ENCODE measurements around the gene AUTS2. TPM values are rescaled to one million over a fixed set of nuclear protein-coding genes. Genes with fewer than 3 reads are reported as not detected.

The AUTS2 gene
- total RNA-seq, 1 experiment from 2014 or later, result 4.6 TPM

- DNase-seq (ENCODE audit: low read depth), result no peak
These were observed 1022.2 kb downstream of the AUTS2 start for GRCh38 chr7:70620333-70621055.

- no peak for DNase-seq (ENCODE audit: low read depth)
These were observed 1023.8 kb downstream of the AUTS2 start for GRCh38 chr7:70621954-70622600.

DNA sequence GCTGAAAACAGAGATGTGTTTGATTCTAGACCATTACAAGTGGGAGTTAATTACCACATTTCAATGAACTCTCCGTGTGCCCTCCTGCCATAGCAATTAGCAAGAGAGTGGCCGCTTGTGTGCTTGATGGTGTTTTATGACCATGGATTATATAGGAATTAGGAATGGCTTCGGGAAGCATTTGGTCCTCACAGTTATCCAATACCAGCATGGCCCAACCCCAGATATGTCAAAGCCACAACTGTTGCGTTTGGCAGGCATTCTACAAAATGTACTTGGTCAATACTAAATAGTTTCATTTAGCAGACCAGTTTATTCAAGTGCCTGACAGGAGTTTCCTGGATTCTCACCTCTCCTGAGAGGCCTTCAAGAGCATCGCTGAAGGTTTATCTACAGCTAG lies 1024.7 kb downstream of the AUTS2 start:
- DNase-seq (ENCODE audit: low read depth), result no peak

- no peak for DNase-seq (ENCODE audit: low read depth)
These were observed 1026.3 kb downstream of the AUTS2 start for GRCh38 chr7:70624500-70625103.

DNA sequence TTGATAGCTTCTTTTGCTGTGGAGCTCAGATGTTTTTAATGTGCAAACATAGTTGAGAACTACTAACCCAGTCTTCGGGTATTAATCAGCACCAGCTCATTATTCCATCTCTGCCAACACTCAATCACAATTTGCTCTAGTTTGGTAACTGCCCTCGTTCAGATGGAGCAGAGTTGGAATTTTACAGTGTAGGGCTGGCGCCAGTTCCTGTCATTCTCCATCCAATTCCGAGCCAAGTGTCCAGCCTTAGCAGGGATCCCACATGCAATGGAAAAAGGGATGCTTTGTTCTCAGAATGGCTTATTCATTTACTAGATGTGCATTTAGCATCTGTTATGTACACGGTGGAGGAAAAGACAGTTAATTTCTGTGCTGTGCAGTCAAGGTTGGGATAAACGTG lies 1029.2 kb downstream of the AUTS2 start:
- no peak for DNase-seq (ENCODE audit: low read depth)

- no peak for DNase-seq (ENCODE audit: low read depth)
These were observed 1032.2 kb downstream of the AUTS2 start for GRCh38 chr7:70630440-70630817.

DNA sequence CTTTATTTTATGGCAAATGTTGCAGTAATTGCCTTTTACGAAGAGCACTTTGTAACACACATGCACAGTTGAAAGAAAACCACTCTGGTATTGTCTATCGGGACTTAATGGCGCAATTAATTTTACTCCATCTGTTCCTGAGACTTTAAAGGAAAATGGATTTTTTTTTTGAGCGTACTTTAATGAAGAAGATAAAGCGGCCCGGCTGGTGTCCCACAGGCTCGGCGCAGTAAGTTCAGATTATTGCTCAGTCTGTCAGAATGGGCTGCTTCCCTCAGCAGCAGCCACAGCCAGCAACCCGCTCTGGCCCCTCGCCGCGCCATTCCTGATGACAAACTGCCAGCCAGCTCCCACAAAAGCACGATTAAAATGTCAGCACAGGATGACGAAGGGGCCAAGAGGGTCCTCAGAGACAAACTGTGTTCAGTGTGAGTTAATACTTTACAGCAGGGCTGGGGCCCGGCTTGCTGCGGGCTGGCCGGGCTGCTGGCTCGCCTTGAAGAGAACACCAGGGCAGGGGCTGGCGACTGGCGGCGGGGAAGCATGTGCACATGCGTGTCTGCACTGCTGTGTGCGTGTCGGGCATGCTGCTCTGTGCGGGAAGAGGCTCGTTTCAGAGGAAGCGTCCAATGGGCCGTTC lies 1032.7 kb downstream of the AUTS2 start:
- no peak for DNase-seq (ENCODE audit: low read depth)

GRCh38 chr7:70631718-70632117 lies 1033.4 kb downstream of the AUTS2 start:
- no peak for DNase-seq (ENCODE audit: low read depth)

GRCh38 chr7:70632400-70632799 lies 1034.1 kb downstream of the AUTS2 start:
- DNase-seq (ENCODE audit: low read depth), result no peak

DNA sequence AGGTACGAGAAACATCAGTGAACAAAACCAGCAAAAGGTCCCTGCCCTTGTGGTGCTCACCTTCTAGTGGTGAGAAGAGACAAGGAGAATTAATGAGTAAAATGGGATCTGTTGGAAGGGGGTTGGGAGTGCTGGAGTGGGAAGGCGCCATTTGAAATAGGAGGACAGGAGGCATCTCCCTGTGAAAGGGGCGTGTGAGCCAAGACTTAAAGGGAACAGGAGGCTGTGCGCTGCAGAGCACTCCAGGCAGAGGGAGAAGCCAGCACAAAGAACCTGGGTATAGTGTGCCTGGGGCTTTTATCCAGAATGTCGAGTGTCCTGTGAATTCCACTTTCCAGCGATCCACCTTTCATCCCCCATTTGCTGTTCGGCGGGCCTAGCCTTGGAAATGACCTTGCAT lies 1035.8 kb downstream of the AUTS2 start:
- no peak for DNase-seq (ENCODE audit: low read depth)

DNA sequence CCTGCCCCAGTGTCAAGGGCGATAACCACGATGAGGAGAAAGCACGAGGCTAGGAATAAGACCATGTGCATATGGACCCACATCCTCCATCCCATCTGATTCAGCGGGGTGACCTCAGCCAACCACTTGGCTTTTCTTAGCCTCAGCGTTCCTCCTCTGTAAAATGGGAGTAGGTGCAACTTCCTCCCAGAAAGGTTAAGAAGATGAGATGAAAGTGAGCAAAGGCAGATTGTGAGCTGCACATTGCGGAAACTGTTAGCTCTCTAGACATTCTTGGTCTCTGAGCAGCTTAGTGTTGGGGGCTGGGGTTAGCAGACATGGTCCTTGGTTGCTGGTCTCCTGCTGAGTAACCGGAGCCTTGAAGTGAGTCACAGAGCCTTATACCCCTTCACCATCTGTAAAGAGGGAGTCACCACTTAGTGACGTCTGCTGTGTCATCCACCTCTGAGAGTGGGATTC lies 1036.4 kb downstream of the AUTS2 start:
- no peak for DNase-seq (ENCODE audit: low read depth)

DNA sequence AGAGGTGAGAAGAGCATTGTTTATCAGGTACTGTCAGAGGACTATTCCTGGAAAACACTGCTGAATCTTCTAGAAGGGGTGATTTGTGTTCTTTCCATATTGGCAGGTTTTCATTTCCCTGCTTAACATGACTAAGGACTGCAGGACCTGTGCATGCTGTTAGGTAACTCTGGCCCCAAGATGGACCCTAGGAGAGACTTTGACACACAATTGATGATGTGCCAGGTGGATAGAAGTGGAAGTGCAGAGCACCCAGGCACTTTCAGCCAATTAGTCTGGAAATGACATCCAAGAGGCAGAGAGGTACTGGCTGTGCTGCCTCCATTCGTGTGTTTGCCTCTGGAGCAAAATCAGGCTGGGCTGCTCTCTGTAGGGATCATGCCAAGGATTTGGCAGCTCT lies 1037.4 kb downstream of the AUTS2 start:
- DNase-seq (ENCODE audit: low read depth), result no peak

DNA sequence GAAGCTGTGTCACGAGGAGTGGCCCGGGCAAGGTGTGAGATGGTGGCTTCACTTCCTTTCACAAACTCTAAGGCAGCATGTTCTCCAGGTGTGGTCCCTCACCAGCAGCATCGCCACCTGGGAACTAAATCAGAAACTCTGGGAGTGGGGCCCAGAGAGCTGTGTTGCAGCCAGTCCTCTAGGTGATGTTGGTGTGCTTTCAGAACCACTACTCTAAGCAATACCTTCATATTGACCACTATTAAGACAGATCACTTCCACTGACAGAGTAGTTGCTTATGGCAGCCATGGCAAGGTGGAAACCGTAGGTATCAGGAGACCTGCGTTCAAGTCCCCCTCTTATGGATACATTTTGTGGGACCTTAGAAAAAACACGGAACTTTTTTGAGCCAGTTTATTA lies 1037.9 kb downstream of the AUTS2 start:
- DNase-seq (ENCODE audit: low read depth), result no peak

DNA sequence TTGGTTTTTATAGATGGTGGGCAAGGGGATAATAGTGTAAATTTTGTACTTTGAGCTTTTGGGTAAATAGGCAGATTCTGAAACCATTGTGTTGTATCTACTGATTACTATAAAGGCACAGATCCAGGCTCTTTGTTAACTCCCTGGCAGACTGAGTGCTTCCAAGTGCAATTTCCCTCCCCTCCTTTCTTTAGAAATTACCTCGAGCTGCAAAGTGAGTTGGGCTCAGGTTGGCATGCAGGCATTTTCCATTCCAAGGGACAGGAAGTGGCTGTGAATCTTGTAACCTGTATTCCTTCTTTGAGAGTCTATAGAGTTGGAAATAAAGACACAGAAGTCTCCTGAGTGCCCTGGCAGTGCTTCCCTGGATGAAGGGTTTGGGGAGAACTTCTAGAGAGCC lies 1039.5 kb downstream of the AUTS2 start:
- no peak for DNase-seq (ENCODE audit: low read depth)

DNA sequence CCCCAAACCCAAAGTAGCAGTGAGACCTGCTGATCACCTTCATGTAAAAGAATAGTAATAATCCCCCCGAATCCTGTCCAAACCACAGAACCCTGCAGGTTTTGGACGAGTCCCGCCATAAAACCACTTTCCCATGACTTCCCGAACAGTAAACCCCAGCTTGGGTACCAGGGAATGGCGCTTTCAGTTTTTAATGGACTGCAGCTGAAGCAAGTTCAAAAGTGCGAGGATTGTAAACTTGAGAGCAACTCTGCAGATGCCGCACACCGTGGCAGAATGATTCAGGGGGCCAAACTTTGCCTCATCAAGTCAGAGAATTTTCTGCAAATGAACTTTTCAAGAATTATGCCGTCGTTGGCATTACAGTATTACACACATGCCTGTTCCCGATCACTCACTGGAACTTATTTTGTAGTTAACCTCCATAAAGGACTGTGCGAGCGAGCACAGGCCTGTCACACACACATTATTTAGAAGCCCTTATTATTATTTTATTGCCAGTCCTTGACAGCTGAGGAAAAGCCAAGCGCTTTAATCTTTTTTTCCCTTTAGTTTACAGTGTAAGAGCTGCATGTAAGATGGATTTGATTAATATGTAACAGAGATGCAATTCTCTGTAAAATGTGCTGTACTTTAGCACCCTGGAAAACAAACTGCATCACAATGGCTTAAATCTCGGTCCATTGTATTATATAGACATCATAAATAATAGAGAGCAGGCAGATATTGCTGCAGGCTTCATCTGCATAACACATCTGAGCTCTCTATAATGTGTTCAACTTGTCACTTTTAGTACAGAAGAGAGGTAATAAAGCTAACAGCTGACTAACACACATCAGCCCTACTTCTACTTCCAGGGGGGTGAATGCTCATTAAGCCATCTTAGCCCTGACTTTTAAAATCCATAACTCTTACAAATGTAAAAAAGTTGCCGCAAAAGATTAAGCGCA lies 1040.2 kb downstream of the AUTS2 start:
- DNase-seq (ENCODE audit: low read depth), result no peak

GRCh38 chr7:70640266-70640833 lies 1042.1 kb downstream of the AUTS2 start:
- no peak for DNase-seq (ENCODE audit: low read depth)

GRCh38 chr7:70641882-70642281 lies 1043.6 kb downstream of the AUTS2 start:
- no peak for DNase-seq (ENCODE audit: low read depth)

DNA sequence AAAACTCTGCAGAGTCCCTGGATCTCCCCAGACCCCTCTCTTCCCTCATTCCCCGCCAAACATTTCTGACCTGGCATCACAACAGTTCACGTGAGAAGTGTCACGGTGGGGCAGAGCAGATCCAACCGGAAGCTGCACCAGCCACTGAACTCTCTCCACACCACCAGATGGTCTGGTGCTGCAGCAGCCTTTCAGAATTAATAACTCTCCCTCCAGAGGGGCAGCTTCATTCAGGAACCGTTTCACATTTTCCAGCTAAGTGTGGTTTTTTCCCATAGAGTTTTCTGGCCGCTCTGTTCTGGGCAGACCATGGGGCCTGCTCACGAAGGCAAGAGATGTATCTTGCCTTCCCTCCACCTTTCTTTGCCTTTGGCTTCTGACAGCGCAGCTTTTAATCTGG lies 1047.0 kb downstream of the AUTS2 start:
- no peak for DNase-seq (ENCODE audit: low read depth)

DNA sequence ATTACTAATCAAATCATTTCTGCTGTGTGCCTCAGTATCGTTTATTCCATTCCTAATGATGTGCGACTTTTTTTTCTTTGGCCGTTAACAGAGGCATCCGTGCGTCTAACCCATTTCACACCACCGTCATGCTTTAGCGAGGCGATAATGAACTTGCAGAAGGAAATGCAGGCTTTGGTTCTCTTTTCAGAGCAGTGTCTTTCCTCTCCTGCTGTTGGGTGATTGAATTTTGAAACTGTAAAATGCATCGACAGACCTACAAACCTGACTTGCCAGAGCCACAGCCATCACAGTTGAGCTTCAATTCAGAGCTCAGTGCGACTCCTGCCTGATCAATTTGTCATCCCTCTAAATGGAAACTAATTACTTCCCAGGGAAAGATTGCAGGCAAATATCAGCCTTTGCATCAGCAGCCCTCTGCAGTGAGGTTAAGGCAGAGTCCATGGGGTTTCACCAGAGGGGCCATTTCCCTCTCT lies 1047.6 kb downstream of the AUTS2 start:
- DNase-seq (ENCODE audit: low read depth), result no peak

DNA sequence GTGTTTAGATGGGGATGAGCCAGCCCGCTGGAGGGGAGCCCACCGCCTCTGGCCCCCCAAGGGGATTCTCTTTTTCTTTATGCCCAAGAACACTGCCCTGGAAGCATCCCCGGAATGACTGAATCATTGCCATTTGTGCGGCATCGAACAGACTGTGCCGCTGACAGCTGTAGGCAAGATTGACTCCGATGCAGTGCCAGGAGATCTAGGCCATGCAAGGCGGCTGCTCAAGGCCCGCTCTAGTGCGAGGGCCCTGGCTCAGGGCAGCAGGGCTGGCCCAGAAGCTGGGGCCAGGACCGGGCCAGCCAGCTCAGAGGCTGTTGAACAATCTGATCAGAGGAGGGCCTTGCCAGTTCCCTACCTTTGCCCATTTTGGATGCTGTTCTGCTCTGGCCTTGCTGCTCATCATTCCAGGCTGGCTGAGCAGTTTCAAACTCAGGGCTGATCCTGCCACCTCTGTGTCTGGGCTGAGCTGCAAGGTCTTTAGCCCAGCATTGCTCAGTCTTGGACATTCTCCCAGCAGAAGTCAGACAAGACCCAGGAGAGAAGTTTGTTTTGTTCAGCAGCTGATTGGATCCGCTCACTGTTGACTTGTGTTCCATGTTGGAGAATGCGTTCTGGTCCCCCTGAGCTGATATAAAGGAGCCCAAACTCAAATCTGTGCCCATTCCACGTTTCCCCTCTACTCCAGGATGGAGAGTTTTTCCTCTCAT lies 1048.4 kb downstream of the AUTS2 start:
- no peak for DNase-seq (ENCODE audit: low read depth)

Measured in LHCN-M2 (cell line).